Measurements from ENCODE around the gene KRT86. TPM values are rescaled to one million over a fixed set of nuclear protein-coding genes. Genes with fewer than 3 reads are reported as not detected.
A peak's percentile ranks its signal among the peaks of the same experiment; 100 is the strongest.

Gene KRT86
- total and polyA plus RNA-seq, 2 donors from 2014 or later, result 1.3 TPM; not detected in 1

DNA sequence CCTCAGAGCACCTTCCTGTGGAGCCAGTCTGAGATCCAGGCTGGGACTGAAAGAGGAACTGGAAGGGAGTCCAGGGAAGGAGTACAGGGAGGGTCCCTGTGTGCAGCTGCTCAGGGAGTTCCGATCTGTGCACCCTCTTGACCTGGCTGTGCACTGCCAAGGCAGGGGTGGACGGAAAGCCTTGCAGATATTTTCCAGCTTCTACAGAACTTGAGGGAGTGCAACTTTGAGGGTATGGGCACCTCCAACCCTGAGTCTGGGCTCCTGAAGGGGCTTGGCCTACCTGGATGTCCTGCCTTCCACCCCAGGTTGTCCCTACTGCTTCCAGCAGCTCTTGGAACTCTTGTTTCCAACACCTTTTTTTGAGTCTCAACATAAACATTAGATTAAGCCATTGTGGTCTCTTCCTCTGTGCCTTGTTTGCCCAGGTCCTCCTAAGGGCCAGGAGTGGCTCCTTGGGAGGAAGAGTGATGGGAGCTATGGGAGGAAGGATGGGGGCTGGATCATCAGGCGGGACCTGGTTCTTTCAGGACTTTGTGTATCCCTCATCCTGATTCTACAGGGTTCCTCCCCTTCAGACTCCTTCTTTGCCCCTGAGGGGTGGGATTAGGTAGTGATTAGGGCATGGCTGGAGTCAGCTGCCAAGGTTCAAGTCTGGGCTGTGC, 37.9 kb upstream of the KRT86 start:
- no peaks in the 10 kb centered on the region for H3K9me3 ChIP-seq (ENCODE audit: control insufficient read depth in 2 of 3, insufficient read depth in 1 of 3, low read length in 3 of 3)
- no peak overlapping the region for H3K9ac ChIP-seq (ENCODE audit: low read length in 3 of 3)
- intact Hi-C loops (cut with DNase I), result no loop called here
- DNase-seq (peak in 2 of 5 donors; percentile 20 to 24), FAIRE-seq (no peak)
- H3K4me3 ChIP-seq (ENCODE audit: low read length in 3 of 3), result no peak overlapping the region
- no peak overlapping the region for H3K27ac ChIP-seq (ENCODE audit: low read depth in 2 of 2, low read length in 2 of 2)
- TF ChIP-seq, protein P1, sequence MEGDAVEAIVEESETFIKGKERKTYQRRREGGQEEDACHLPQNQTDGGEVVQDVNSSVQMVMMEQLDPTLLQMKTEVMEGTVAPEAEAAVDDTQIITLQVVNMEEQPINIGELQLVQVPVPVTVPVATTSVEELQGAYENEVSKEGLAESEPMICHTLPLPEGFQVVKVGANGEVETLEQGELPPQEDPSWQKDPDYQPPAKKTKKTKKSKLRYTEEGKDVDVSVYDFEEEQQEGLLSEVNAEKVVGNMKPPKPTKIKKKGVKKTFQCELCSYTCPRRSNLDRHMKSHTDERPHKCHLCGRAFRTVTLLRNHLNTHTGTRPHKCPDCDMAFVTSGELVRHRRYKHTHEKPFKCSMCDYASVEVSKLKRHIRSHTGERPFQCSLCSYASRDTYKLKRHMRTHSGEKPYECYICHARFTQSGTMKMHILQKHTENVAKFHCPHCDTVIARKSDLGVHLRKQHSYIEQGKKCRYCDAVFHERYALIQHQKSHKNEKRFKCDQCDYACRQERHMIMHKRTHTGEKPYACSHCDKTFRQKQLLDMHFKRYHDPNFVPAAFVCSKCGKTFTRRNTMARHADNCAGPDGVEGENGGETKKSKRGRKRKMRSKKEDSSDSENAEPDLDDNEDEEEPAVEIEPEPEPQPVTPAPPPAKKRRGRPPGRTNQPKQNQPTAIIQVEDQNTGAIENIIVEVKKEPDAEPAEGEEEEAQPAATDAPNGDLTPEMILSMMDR (IDR thresholded peaks at IDR 0.05; ENCODE audit: borderline replicate concordance, extremely low read depth, insufficient read depth), result no peak
- H3K4me1 ChIP-seq (ENCODE audit: control insufficient read depth in 2 of 3, insufficient read depth in 2 of 3, low read depth in 1 of 3, low read length in 3 of 3), result peaks cover 0 to 13% (median 12%) of the 10 kb centered on the region in 3 donors
- no peaks in the 10 kb centered on the region for H3K36me3 ChIP-seq (ENCODE audit: control insufficient read depth in 2 of 3, insufficient read depth in 3 of 3, low read length in 3 of 3)
- H3K27me3 ChIP-seq (ENCODE audit: control insufficient read depth, insufficient read depth, low read length), result peaks cover 12% of the 10 kb centered on the region

DNA sequence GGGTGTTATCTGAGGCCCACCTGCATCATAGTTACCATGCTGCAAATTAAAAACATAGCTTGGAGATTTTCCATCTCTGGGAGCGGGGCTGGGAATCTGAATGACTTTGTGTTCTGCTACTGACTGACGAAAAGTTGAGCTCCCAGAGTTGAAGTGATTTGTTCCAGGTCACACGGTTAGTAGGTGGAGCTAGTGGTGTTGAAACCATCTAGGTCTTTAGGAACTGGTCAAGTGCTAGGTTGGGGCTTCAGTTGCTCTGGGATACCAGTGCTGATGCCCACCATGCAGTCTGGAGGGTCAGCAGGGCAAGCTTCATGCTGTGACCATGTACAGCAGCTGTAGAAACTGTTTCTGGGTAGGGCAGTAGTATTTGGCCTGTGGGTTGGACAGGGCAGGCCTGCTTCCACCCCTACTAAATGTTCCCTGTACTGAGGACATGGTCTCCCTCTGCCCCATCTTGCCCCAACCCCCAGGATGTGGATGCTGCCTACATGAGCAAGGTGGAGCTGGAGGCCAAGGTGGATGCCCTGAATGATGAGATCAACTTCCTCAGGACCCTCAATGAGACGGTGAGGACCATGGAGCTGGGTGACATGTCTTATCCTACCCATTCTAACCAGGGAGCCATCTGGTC, 36.1 kb upstream of the KRT86 start:
- H3K9me3 ChIP-seq (ENCODE audit: control insufficient read depth in 2 of 3, insufficient read depth in 1 of 3, low read length in 3 of 3), result no peaks in the 10 kb centered on the region
- H3K27me3 ChIP-seq (ENCODE audit: control insufficient read depth, insufficient read depth, low read length), result no peaks in the 10 kb centered on the region
- no peaks in the 10 kb centered on the region for H3K36me3 ChIP-seq (ENCODE audit: control insufficient read depth in 2 of 3, insufficient read depth in 3 of 3, low read length in 3 of 3)
- FAIRE-seq (no peak), DNase-seq (peak in 2 of 5 donors; percentile 14 to 43)
- no peak overlapping the region for H3K4me3 ChIP-seq (ENCODE audit: low read length in 3 of 3)
- H3K4me1 ChIP-seq (ENCODE audit: control insufficient read depth in 2 of 3, insufficient read depth in 2 of 3, low read depth in 1 of 3, low read length in 3 of 3), result peaks cover 0 to 13% (median 7%) of the 10 kb centered on the region in 3 donors
- no peak overlapping the region for H3K9ac ChIP-seq (ENCODE audit: low read length in 3 of 3)
- intact Hi-C loops (cut with DNase I), result no loop called here
- TF ChIP-seq, protein P1 (IDR thresholded peaks at IDR 0.05; ENCODE audit: borderline replicate concordance, extremely low read depth, insufficient read depth), result no peak
- no peak overlapping the region for H3K27ac ChIP-seq (ENCODE audit: low read depth in 2 of 2, low read length in 2 of 2)

DNA sequence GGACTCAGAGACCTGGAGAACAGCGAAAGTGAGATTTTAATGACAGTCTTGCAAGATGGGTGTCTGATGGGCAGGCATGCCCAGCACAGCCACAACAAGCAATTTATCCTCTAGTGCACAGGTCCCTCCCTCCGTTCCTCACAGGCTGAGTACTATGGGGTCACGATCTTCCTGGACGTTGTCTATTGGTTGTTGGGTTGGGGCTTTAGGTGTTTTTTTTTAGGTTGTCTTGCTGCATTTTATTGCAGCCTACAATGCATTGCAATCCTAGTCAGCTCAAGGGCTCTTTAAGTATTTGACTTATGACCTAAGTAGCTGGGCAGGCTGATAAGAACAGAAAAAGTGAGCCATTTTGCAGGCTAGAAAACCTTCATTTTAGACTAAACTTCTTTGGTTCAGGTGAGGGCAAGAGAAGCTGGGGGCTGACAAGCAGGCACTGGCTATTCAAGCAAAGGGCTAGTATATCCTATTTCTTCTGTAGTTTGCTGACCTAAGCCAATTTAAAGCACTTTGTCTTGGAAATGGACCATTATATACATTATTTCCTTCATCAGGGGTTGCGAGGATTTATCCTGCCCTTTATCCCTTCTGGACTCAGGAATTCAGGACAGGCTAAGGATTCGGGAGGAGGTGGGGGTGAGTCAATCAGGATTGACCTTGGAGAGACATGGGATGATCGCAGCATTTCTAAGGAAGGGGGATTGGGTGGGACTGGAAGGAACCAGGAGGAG, 35.4 kb upstream of the KRT86 start:
- intact Hi-C loops (cut with DNase I), result no loop called here
- peak overlapping the region; percentile 26 to 83 for H3K27ac ChIP-seq (ENCODE audit: low read depth in 2 of 2, low read length in 2 of 2)

More for the DNA sequence above, 35.4 kb upstream of the KRT86 start:
- no peaks in the 10 kb centered on the region for H3K36me3 ChIP-seq (ENCODE audit: control insufficient read depth in 2 of 3, insufficient read depth in 3 of 3, low read length in 3 of 3)
- peaks cover 0 to 16% (median 12%) of the 10 kb centered on the region in 3 donors for H3K4me1 ChIP-seq (ENCODE audit: control insufficient read depth in 2 of 3, insufficient read depth in 2 of 3, low read depth in 1 of 3, low read length in 3 of 3)
- no peaks in the 10 kb centered on the region for H3K9me3 ChIP-seq (ENCODE audit: control insufficient read depth in 2 of 3, insufficient read depth in 1 of 3, low read length in 3 of 3)
- FAIRE-seq, result no peak
- peak overlapping the region in 1 of 3 donors; percentile 38 for H3K9ac ChIP-seq (ENCODE audit: low read length in 3 of 3)
- no peaks in the 10 kb centered on the region for H3K27me3 ChIP-seq (ENCODE audit: control insufficient read depth, insufficient read depth, low read length)
- DNase-seq, result peak in 1 of 5 donors; percentile 19
- H3K4me3 ChIP-seq (ENCODE audit: low read length in 3 of 3), result no peak overlapping the region
- TF ChIP-seq, protein P1 (IDR thresholded peaks at IDR 0.05; ENCODE audit: borderline replicate concordance, extremely low read depth, insufficient read depth), result no peak

All from kidney (tissue), 14 donors.